ENCODE results near the gene ELAVL1. TPM values are rescaled to one million over a fixed set of nuclear protein-coding genes. Genes with fewer than 3 reads are reported as not detected.

The ELAVL1 gene
- total RNA-seq, 6 experiments from 2014 or later = 25.3 to 33.6 (median 30.3) TPM

- Histone ChIP-seq H3K27me3 (no peaks in the 10 kb centered on the region), H3K4me3 (no peak within 1 kb of the TSS), H3K27ac (no peak within 1 kb of the TSS), H3K9me3 (no peaks in the 10 kb centered on the region), H3K4me1 (peaks cover 0 to 31% (median 7%) of the 10 kb centered on the region in 4 donors), H3K36me3 (peaks cover 0 to 24% (median 8%) of the 10 kb centered on the region in 4 donors)
- peak; percentile 1 to 3 (median 1) for ATAC-seq
- intact Hi-C loops (cut with DNase I) = no loop called here
- TF ChIP-seq POLR2A (IDR thresholded peaks at IDR 0.05) (no peak), CTCF (IDR thresholded peaks at IDR 0.05) (no peak)
- DNase-seq = peak; percentile 41 to 68 (median 67)
- 21% methylated on average over 6 of the region's 12 CpGs for WGBS (ENCODE audit: insufficient coverage, low coverage, low lambda C conversion rate, missing lambda C conversion rate)
Observed at GRCh38 chr19:7914598-7915045, 90.8 kb downstream of the ELAVL1 start, which contains the start of gene TGFBR3L. TGFBR3L (plus strand) TSS chr19:7914830.

GRCh38 chr19:7914099-7914498, 91.3 kb downstream of the ELAVL1 start:
- DNase-seq = peak in 2 of 3 donors; percentile 47 to 50

GRCh38 chr19:7913652-7914051, 91.8 kb downstream of the ELAVL1 start:
- 63% methylated on average over 8 of the region's 10 CpGs for WGBS (ENCODE audit: insufficient coverage, low coverage, low lambda C conversion rate, missing lambda C conversion rate)
- H3K9me3 ChIP-seq = no peaks in the 10 kb centered on the region
- intact Hi-C loops (cut with DNase I) = no loop called here
- ATAC-seq = no peak
- no peak overlapping the region for H3K27ac ChIP-seq
- no peaks in the 10 kb centered on the region for H3K27me3 ChIP-seq
- no peak for DNase-seq
- TF ChIP-seq CTCF (IDR thresholded peaks at IDR 0.05) (no peak), POLR2A (IDR thresholded peaks at IDR 0.05) (no peak)
- peaks cover 0 to 24% (median 8%) of the 10 kb centered on the region in 4 donors for H3K36me3 ChIP-seq
- no peak overlapping the region for H3K4me3 ChIP-seq
- H3K4me1 ChIP-seq = peaks cover 0 to 29% (median 7%) of the 10 kb centered on the region in 4 donors

More at GRCh38 chr19:7914099-7914498, 91.3 kb downstream of the ELAVL1 start:
- 34% methylated on average over 11 of the region's 12 CpGs for WGBS (ENCODE audit: insufficient coverage, low coverage, low lambda C conversion rate, missing lambda C conversion rate)
- TF ChIP-seq POLR2A (IDR thresholded peaks at IDR 0.05) = no peak
- no peak for TF ChIP-seq CTCF (IDR thresholded peaks at IDR 0.05)
- H3K4me3 ChIP-seq = no peak overlapping the region
- H3K27ac ChIP-seq = no peak overlapping the region
- no peak for ATAC-seq
- no peaks in the 10 kb centered on the region for H3K9me3 ChIP-seq
- peaks cover 0 to 31% (median 7%) of the 10 kb centered on the region in 4 donors for H3K4me1 ChIP-seq
- intact Hi-C loops (cut with DNase I) = no loop called here
- H3K27me3 ChIP-seq = no peaks in the 10 kb centered on the region
- peaks cover 0 to 24% (median 8%) of the 10 kb centered on the region in 4 donors for H3K36me3 ChIP-seq

- H3K36me3 ChIP-seq = peaks cover 0 to 24% (median 8%) of the 10 kb centered on the region in 4 donors
- no peaks in the 10 kb centered on the region for H3K27me3 ChIP-seq
- DNase-seq = peak in 2 of 3 donors; percentile 52 to 54
- H3K4me1 ChIP-seq = peaks cover 0 to 22% (median 4%) of the 10 kb centered on the region in 4 donors
- no peak overlapping the region for H3K27ac ChIP-seq
- intact Hi-C loops (cut with DNase I) = no loop called here
- H3K4me3 ChIP-seq = no peak overlapping the region
- WGBS (ENCODE audit: insufficient coverage, low coverage, low lambda C conversion rate, missing lambda C conversion rate) = 77% methylated on average over 25 of the region's 39 CpGs
- no peaks in the 10 kb centered on the region for H3K9me3 ChIP-seq
- no peak for TF ChIP-seq CTCF (IDR thresholded peaks at IDR 0.05)
- no peak for TF ChIP-seq POLR2A (IDR thresholded peaks at IDR 0.05)
- ATAC-seq = peak in 1 of 4 donors; percentile 0
Observed at GRCh38 chr19:7912697-7913564, 92.5 kb downstream of the ELAVL1 start.

All from right lobe of liver (tissue), 6 donors.